Retinal pigment epithelial cell (primary cell): Measurements from ENCODE around the gene GLRX3.

Experiments used
- DNase-seq: peaks from one replicate; pipeline ENCODE4 v3.0.0-alpha.2; 2010; ENCODE audit warnings: low read depth
- H3K4me3 ChIP-seq: 2 replicates; pipeline ENCODE4 v1.5.1; 2011; ENCODE audit warnings: mild to moderate bottlenecking, low read length, control low read depth, moderate library complexity
- TF ChIP-seq, protein P1 (sequence below): conservative IDR thresholded peaks from 2 replicates; pipeline ENCODE4 v1.5.1; 2011; ENCODE audit warnings: low read depth, low read length, control low read depth, inconsistent platforms

Gene GLRX3

DNA sequence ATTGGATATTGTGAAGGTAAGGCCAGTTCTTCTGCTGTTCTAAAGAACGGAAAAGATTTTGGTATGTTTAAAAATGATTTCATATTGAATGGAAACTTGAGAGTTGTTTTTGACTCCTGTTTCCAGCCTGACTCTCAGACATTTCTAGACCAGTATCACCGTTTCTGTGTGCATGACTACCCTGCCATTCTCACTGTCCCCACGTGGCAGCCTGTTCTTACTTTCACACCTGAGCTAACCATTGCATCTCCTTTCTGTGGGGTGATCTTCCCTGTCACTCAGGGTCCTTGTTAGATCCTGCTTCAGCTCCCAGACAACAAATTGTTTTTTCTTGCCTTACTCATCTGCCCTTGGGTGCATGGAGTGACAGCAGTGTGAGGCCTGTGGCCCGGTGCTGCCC lies 38.9 kb downstream of the GLRX3 start:
- DNase-seq: no peak
- H3K4me3 ChIP-seq: no peak overlapping the region
- TF ChIP-seq, protein P1, sequence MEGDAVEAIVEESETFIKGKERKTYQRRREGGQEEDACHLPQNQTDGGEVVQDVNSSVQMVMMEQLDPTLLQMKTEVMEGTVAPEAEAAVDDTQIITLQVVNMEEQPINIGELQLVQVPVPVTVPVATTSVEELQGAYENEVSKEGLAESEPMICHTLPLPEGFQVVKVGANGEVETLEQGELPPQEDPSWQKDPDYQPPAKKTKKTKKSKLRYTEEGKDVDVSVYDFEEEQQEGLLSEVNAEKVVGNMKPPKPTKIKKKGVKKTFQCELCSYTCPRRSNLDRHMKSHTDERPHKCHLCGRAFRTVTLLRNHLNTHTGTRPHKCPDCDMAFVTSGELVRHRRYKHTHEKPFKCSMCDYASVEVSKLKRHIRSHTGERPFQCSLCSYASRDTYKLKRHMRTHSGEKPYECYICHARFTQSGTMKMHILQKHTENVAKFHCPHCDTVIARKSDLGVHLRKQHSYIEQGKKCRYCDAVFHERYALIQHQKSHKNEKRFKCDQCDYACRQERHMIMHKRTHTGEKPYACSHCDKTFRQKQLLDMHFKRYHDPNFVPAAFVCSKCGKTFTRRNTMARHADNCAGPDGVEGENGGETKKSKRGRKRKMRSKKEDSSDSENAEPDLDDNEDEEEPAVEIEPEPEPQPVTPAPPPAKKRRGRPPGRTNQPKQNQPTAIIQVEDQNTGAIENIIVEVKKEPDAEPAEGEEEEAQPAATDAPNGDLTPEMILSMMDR: no peak

DNA sequence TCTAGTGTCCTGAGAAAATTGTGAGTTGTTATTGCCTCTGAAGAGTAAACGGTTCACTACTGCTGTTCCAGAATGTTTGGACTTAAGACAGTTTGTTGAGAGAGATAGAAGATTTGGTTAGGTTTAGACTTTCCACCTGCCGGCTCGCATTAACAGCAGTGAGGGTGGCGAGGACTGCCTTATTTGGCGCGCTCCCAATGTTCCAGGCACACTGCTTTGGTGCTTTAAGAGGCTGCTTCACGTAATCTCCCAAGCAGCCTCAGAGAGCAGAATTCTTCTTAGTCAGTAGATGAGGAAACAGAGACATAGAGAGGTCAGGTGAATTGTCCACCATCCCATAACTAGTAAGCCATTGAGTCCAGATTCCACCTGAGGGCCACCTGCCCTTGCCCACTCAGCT lies 41.1 kb downstream of the GLRX3 start:
- no peak overlapping the region for H3K4me3 ChIP-seq
- no peak for DNase-seq
- TF ChIP-seq, protein P1: no peak

DNA sequence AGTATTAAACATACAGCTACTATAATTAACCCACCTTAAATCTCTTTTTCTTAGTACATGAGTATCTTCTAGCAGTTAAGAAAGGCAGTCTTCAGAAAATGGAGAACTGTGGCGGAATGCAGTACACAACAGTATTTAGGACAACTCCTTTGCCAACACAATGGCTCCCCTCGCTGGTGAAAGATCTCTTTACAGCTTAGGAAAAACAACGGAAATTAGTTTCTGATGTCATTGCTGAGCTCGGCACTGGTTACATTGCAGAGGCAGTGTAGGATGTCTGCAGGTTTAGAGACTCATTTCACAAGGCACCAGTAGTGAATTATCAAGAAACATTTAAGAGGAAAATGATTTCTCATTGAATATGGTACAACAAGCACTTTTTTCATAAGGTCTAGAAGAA lies 43.4 kb downstream of the GLRX3 start:
- DNase-seq: no peak
- TF ChIP-seq, protein P1: peak; percentile 60
- H3K4me3 ChIP-seq: no peak overlapping the region

DNA sequence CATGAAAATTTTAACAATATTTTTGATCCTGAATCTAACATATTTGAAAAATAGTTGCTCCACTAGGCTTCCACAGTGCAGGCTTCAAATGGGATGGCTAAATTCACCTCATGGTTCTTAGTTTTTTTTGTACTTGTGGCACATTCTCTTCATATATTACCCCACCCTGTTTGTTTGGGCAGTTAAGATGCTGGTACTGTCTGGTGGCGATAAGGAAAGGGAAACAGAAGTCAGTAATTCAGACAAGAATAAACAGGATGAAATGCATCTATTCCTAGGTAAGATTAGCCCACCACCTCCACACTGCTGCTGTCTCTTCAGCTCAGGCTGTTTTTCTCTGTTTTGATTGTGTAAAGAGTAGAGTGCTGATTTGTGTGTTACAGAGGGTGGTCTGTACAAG lies 44.2 kb downstream of the GLRX3 start:
- DNase-seq: no peak
- TF ChIP-seq, protein P1: no peak
- H3K4me3 ChIP-seq: no peak overlapping the region

DNA sequence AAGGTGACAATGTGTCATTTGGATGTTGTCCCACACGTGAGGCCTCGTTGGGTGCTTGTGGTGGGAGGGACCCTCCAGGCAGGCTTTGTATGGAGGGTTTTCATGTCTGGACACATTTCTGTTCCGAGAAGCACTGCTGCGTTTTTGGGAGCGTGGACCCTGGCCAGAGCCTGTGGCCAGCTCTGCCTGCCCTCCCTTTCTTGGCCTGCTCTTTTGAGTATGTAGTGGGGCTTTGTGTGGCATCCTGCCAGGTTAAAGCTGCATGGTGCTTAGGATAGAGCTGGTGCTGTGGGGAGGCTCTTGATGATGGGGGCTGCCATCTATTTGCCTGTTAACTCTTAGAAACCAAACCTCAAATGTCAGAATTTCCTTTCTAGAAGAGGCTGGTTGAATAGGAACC lies 45.7 kb downstream of the GLRX3 start:
- no peak for DNase-seq
- TF ChIP-seq, protein P1: no peak
- no peak overlapping the region for H3K4me3 ChIP-seq

DNA sequence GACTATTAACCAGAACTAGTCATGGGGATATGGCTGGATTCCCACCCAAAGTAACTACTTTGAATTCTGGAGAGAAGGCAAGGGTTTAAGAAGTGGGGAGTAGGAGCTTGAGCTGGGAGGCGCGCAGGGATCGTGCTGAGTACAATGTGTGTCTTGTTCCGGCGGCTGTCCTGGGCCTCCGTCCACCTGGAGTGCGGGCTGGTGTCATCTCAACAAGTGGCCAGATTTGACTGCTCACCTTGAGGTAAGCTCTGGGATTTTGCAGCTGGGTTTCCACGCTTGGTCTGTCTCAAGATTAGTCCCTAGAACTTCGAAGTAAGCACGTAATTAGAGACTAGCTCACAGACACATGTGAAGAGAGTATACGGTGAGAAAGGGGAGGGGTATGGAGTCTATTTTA lies 49.4 kb downstream of the GLRX3 start:
- no peak overlapping the region for H3K4me3 ChIP-seq
- TF ChIP-seq, protein P1: no peak
- no peak for DNase-seq

DNA sequence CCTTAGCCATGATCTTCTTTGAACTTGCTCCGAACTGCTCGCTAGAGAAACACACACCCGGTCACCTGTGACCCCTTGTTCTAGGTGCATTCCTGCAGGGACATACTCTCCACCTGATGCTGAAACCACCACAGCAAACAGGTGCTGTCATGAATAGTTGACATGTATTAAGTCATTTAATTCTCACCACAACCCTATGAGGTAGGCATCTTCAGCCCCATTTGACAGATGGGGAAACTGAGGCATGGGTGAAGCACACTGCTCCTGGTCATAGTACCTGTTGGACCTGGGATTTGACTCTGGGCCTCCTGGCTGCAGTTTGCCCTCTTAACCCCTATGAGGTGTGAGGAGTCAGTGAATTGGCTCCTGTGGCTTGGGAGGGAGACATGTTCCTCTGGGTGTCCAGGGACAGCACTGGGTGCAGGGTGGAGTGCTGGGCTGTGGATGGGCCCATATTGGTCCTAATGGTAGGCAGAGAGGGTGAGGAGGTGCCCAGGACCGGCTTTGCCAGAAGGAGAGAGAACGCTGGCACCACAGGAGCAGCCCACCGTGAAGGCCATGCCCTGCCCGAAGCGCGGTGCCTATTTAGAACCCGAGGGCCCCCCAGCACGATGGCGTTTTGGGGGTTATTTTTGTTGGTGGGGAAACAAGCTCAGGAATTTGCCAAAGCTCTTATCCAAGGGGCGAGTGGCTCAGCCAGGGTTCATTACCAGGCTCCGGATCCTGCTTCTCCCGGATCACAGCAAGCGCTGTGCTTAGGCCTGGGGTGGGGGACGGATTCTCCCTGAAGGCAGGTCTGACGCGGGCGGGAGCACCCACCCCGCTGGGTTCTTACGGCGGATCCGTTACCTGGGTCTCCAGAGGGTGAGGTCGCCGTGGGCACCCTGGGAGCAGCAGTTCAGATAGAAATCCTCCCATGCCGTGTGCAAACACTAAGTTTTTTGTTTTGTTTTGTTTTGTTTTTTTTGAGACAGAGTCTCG lies 52.3 kb downstream of the GLRX3 start:
- no peak overlapping the region for H3K4me3 ChIP-seq
- DNase-seq: no peak
- TF ChIP-seq, protein P1: no peak
